Activated CD4-positive, CD25-positive, alpha-beta regulatory T cell treated with anti-CD3 and anti-CD28 coated beads, Interleukin-2, amount 50 U/mL, for 72 hours (primary cell): Measurements from ENCODE around the gene EMC6.

Source experiments
- DNase-seq: peaks from one replicate; pipeline ENCODE4 v3.0.0; 2021

EMC6 gene

GRCh38 chr17:3656755-3657587 is 11.6 kb upstream of the EMC6 start:
- DNase-seq = no peak

- no peak for DNase-seq
Measured at GRCh38 chr17:3657588-3657869, 11.1 kb upstream of the EMC6 start.

- DNase-seq = no peak
Measured at GRCh38 chr17:3657874-3658783, 10.5 kb upstream of the EMC6 start.

- no peak for DNase-seq
Measured at GRCh38 chr17:3658784-3659449, 9.7 kb upstream of the EMC6 start.

- DNase-seq = no peak
Measured at GRCh38 chr17:3659541-3660111, 9.0 kb upstream of the EMC6 start.

- DNase-seq = no peak
Measured at GRCh38 chr17:3660311-3660891, 8.2 kb upstream of the EMC6 start.

GRCh38 chr17:3663102-3664011 is 5.3 kb upstream of the EMC6 start:
- no peak for DNase-seq

- no peak for DNase-seq
Measured at GRCh38 chr17:3665834-3666233, 2.8 kb upstream of the EMC6 start.

GRCh38 chr17:3666516-3666915 is 2.1 kb upstream of the EMC6 start:
- no peak for DNase-seq

GRCh38 chr17:3667366-3668278 is 990 bp upstream of the EMC6 start:
- no peak for DNase-seq

- DNase-seq = no peak
Measured at GRCh38 chr17:3669085-3669347, 404 bp downstream of the EMC6 start.

- DNase-seq = no peak
Measured at GRCh38 chr17:3669548-3669947, 936 bp downstream of the EMC6 start.

- no peak for DNase-seq
Measured at GRCh38 chr17:3672571-3672970, 4.0 kb downstream of the EMC6 start.

- no peak for DNase-seq
Measured at GRCh38 chr17:3675886-3676285, 7.3 kb downstream of the EMC6 start.

- no peak for DNase-seq
Measured at GRCh38 chr17:3678095-3678820, 9.6 kb downstream of the EMC6 start.

GRCh38 chr17:3678821-3679530 is 10.4 kb downstream of the EMC6 start:
- no peak for DNase-seq

- DNase-seq = no peak
Measured at GRCh38 chr17:3679531-3680126, 11.0 kb downstream of the EMC6 start.

GRCh38 chr17:3681057-3681456 is 12.4 kb downstream of the EMC6 start:
- DNase-seq = no peak

- no peak for DNase-seq
Measured at GRCh38 chr17:3681565-3681964, 13.0 kb downstream of the EMC6 start.
